Sciatic nerve (tissue), 2 donors: ENCODE data around the gene CCDC187. TPM values are rescaled to one million over a fixed set of nuclear protein-coding genes. Genes with fewer than 3 reads are reported as not detected.

Source experiments
- ATAC-seq: fragments of 200-7000 bp; cut with Tn5 transposase; one replicate; pipeline ENCODE4 v1.9.1; 2020; ENCODE audit warnings: mild to moderate bottlenecking, moderate library complexity
- DNase-seq: peaks from one replicate; pipeline ENCODE4 v3.0.0-alpha.2; 2020; ENCODE audit warnings: low spot score
- intact Hi-C: fragments of 100-400 bp; cut with DNase I; formaldehyde crosslinking; loops from one replicate; pipeline ENCODE4 v1.14.2; 2022
- total RNA-seq: library from RNA; stranded (reverse); fragmentation: NEBNext Ultra II Directional; extraction: Animal tissue kit (Norgen Biotek cat#: 25700); gene quantifications from one replicate; pipeline ENCODE4 v1.2.1, GENCODE V29; 2021
- donor health status: DM: no; HTN: no; CAD: no.
- donor health status: DM: no; HTN: no; CAD: no.

CCDC187 gene
- total RNA-seq, 1 donor from 2014 or later, result 0.13 TPM

GRCh38 chr9:136209786-136210185 is 94.1 kb downstream of the CCDC187 start:
- DNase-seq (no peak), ATAC-seq (no peak)
- intact Hi-C loops, result no loop called here

- ATAC-seq (no peak), DNase-seq (no peak)
- intact Hi-C loops, result no loop called here
Measured at GRCh38 chr9:136209232-136209631, 94.7 kb downstream of the CCDC187 start.

GRCh38 chr9:136208675-136209074 is 95.2 kb downstream of the CCDC187 start:
- no peak for ATAC-seq
- intact Hi-C loops, result no loop called here
- DNase-seq, result no peak

GRCh38 chr9:136207616-136208015 is 96.3 kb downstream of the CCDC187 start:
- intact Hi-C loops, result no loop called here
- DNase-seq (no peak), ATAC-seq (no peak)

DNA sequence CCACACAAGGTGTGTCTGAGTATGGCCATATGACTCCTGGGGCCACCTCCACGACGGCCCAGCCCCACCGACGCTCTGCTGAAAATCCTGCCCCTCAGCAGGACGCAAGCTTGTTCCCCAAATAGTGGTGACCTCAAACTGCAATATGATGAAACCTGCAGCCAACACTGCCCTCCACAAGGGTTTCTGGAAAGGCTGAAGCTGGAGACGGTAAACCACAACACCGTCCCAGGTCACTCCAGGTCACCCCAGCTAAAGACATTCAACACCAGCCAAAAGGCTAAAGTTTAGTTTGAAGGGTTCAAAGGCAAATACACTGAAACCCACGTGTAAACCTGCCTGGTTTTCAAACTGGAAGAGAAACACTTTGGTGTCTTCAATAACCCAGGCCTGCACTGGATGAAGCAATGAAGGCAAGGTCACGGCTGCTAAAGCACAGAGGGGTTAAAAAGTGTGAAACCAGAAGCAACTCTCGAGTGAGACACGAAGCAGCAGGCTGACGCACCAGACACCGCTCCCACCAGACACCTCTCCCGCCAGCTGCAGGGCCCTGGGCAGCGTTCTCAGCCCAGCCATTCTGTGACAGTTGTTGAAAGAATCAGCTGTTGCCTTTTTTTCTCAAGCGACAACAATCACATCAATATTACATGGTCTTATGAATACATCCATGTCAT is 97.2 kb downstream of the CCDC187 start:
- ATAC-seq (no peak), DNase-seq (no peak)
- intact Hi-C loops, result no loop called here

DNA sequence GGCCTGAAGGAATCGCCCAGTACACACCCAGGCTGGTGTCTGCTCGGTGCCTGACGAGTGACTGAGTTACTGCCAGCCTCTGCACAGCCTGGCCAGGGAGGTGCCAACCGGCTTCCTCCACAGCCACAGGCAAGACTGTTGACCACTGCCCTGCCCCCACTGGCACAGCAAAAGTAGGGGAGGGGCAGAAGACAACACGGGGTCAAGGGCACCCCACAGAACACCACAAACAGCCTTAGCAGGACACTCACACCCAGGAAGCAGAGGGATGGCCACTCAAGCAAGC is 98.2 kb downstream of the CCDC187 start:
- no peak for DNase-seq
- no peak for ATAC-seq
- intact Hi-C loops, result no loop called here

- intact Hi-C loops, result no loop called here
- ATAC-seq (no peak), DNase-seq (no peak)
Measured at GRCh38 chr9:136204838-136205706, 98.8 kb downstream of the CCDC187 start, which contains the start of gene LHX3. TSS of gene LHX3 (minus strand) at chr9:136205128. CDS start at chr9:136205012, 116 bp downstream.

DNA sequence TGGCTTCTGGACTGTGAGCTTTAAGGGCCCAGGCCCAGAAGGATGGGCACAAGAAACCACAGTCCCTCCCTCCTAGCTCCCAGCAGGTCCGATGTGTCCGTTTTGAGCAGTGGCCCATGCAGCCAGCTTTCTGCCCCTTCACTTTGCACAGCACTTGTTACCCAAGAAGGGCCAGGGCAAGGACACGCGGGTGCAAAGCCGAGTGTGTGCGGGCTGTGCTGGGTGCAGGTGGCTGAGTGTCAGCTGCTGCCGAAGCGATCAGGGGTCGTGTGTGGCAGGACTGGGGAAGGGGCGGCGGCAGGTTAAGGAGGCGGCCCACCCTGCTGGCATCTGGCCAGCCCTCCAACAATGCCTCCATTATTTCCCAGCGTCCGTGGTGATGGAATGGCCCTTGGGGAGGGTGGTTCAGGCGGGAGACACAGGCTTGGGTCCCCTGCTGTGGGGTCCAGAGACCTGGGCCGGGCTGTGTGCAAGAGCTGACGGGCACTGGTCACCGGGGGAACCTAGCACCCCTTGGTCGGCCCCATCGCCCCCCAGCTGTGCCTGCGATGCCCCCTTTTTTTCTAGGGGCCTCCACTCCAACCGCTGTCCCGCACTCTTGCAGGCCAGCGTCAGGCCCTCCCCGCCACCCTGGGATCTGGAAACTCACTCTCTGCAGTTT is 99.6 kb downstream of the CCDC187 start:
- DNase-seq, result no peak
- intact Hi-C loops, result no loop called here
- ATAC-seq, result no peak

DNA sequence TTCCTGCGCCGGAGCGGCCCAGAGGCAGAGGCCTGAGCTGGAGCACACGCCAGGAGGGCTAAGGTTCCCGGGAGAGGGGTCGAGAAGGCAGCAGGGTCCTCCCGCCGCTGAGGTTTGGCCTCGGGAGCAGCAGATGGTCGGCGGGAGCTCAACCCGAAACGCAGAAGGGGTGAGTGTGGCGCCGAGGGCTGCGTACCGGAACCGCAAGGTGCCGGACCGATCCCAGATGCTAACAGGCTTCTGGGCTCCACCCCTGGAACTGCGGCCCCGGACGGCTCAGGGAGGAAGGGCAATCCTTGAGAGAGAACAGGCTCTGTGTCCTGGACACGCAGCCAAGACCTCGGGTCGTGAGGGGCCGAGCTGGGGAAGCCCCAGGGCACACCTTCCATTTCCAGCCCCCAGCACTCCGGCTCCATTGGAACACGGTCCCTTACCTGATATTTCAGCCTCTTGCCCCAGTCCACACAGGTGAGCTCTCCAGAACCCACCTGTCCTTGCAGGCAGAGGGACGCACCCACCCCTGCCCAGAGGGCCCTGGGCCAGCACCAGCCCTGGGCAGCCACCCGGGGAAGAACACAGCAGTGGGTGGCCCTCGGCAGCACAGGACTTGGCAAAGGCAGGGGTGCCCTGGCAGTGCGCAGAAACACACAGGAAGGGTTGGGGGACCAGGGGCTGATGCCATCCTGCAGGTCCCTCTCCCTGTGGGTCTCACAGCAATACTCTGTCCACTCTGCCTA is 100.3 kb downstream of the CCDC187 start:
- ATAC-seq, result no peak
- intact Hi-C loops, result no loop called here
- DNase-seq, result no peak

DNA sequence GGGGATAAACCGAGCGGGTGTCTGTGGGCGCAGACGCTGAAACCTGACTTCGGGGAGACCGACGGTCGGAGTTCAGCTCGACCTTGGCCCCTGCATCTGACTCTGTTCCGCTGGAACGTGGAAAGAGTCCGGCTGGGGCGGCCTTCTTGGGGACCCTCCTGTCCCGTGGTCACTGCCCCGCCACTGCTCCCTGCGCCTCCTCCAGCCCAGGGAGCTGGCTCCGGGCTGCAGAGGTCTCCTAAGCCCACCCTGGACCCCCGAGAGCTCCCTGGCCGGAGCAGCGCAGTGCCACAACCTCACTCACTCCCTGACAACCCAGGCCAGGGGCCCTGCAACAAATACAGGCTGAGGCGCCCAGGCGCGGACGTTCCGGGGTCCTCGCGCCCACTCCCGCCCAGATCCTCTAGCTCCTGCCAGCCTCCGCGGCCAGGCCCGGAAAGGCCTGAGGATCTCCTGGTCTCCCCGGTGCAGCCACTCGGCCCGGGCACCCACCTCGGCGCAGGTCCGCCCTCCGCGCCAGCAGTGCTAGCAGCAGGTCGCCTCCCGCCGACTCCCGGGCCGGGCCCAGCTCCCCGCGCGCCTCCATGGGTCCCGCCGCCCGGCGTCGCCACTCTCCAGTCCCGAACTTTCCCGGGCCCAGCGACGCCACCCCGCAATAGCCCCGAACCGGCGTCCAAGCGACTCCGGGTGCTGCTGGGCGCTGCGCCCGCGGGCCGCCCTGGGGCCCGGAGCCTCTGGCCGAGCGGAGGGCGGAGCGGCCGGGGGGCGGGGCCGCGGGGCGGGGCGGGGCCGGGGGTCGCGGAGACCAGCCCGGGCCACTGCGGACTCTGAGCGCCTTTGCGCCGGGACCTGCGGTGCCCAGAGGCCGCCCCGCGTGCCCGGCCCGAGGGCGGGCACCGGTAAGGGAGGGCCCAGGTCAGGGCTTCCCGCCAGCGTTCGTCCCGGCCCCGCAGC is 101.2 kb downstream of the CCDC187 start:
- no peak for DNase-seq
- intact Hi-C loops, result no loop called here
- no peak for ATAC-seq

GRCh38 chr9:136201609-136202453 is 102.1 kb downstream of the CCDC187 start:
- intact Hi-C loops, result no loop called here
- no peak for ATAC-seq
- no peak for DNase-seq

GRCh38 chr9:136201174-136201573 is 102.7 kb downstream of the CCDC187 start:
- no peak for ATAC-seq
- no peak for DNase-seq
- intact Hi-C loops, result no loop called here

DNA sequence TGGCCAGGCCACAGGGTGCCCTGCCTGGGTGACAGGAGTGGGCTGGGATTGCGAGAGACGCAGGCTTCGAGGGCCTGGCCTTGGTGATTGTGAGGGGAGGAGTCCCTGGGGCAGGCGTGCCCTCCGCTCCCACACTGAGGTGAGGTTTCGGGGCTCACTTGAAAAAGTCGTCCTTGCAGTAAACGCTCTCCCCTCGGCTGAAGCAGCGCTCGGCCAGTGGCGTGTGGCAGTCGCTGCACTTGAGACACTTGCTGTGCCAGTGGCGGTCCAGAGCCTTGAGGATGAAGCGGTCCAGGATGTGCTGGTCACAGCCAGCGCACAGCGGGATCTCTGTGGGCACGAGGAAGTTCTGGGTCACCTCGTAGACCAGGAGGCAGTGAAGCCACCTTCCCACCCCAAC is 103.5 kb downstream of the CCDC187 start:
- no peak for DNase-seq
- intact Hi-C loops, result no loop called here
- no peak for ATAC-seq

Other genes with a start within 250 kb of the CCDC187 start
- 56.8 TPM for gene NACC2, start 208.8 kb downstream of the CCDC187 start, total RNA-seq
- gene TMEM250, start 185.2 kb downstream of the CCDC187 start, total RNA-seq, result 23.0 TPM
- gene LHX3, start 99.0 kb downstream of the CCDC187 start, total RNA-seq, result not detected
- 7.5 TPM for gene QSOX2, start 58.3 kb downstream of the CCDC187 start, total RNA-seq
- gene GPSM1, start 23.4 kb upstream of the CCDC187 start, total RNA-seq, result 43.7 TPM
- 24.6 TPM for gene DNLZ, start 59.6 kb upstream of the CCDC187 start, total RNA-seq
- gene CARD9, start 69.6 kb upstream of the CCDC187 start, total RNA-seq, result 4.0 TPM
- 9.9 TPM for gene SNAPC4, start 96.1 kb upstream of the CCDC187 start, total RNA-seq
- 39.7 TPM for gene ENTR1, start 106.5 kb upstream of the CCDC187 start, total RNA-seq
- 38.9 TPM for gene PMPCA, start 106.6 kb upstream of the CCDC187 start, total RNA-seq
- gene INPP5E, start 135.8 kb upstream of the CCDC187 start, total RNA-seq, result 18.0 TPM
- 52.2 TPM for gene SEC16A, start 178.9 kb upstream of the CCDC187 start, total RNA-seq
- 84.2 TPM for gene NOTCH1, start 242.0 kb upstream of the CCDC187 start, total RNA-seq